Osteocyte (in vitro differentiated cells): Measurements from ENCODE around the gene ASAP2. TPM values are rescaled to one million over a fixed set of nuclear protein-coding genes. Genes with fewer than 3 reads are reported as not detected.

ENCODE experiments used
- DNase-seq: peaks from one replicate; pipeline ENCODE4 v3.0.0; 2021; ENCODE audit warnings: mixed read lengths; ENCODE audit not compliant: unreplicated experiment; ENCODE audit errors: extremely low spot score
- H3K27ac Mint-ChIP-seq: one replicate; pipeline ENCODE4 v1.8.0; 2021; ENCODE audit warnings: mild to moderate bottlenecking, mixed read lengths; ENCODE audit not compliant: unreplicated experiment
- H3K27me3 Mint-ChIP-seq: one replicate; pipeline ENCODE4 v1.8.0; 2021; ENCODE audit warnings: mixed read lengths; ENCODE audit not compliant: unreplicated experiment
- H3K36me3 Mint-ChIP-seq: one replicate; pipeline ENCODE4 v1.8.0; 2021; ENCODE audit warnings: mixed read lengths; ENCODE audit not compliant: unreplicated experiment
- H3K4me1 Mint-ChIP-seq: one replicate; pipeline ENCODE4 v1.8.0; 2021; ENCODE audit warnings: mixed read lengths; ENCODE audit not compliant: unreplicated experiment
- H3K4me3 Mint-ChIP-seq: one replicate; pipeline ENCODE4 v1.8.0; 2021; ENCODE audit warnings: mild to moderate bottlenecking, moderate library complexity, mixed read lengths; ENCODE audit not compliant: unreplicated experiment
- H3K9me3 Mint-ChIP-seq: one replicate; pipeline ENCODE4 v1.8.0; 2021; ENCODE audit warnings: mixed read lengths; ENCODE audit not compliant: unreplicated experiment
- CTCF ChIP-seq: fragments of 200-600 bp; sonication (generic); IDR thresholded peaks from 2 replicates; pipeline ENCODE4 v1.5.0; 2021; ENCODE audit warnings: antibody characterized with exemption, mild to moderate bottlenecking, moderate library complexity
- total RNA-seq: library from RNA; stranded (reverse); gene quantifications from 2 replicates; pipeline ENCODE4 v1.2.1, GENCODE V29; 2021

Gene ASAP2
- total RNA-seq, 1 donor from 2014 or later, result 91.0 TPM

GRCh38 chr2:9231291-9232165 lies 24.9 kb downstream of the ASAP2 start:
- TF ChIP-seq CTCF, result no peak
- Mint-ChIP-seq H3K4me1 (peaks cover 98% of the 10 kb centered on the region), H3K4me3 (no peak overlapping the region)

GRCh38 chr2:9232166-9232479 lies 25.5 kb downstream of the ASAP2 start:
- Mint-ChIP-seq H3K36me3 (peaks cover 3% of the 10 kb centered on the region), H3K4me3 (no peak overlapping the region), H3K27ac (peak overlapping the region; percentile 71), H3K27me3 (no peaks in the 10 kb centered on the region), H3K4me1 (peaks cover 99% of the 10 kb centered on the region), H3K9me3 (no peaks in the 10 kb centered on the region)
- no peak for DNase-seq
- no peak for TF ChIP-seq CTCF

More at GRCh38 chr2:9231291-9232165, 24.9 kb downstream of the ASAP2 start:
- Mint-ChIP-seq H3K27ac (peak overlapping the region; percentile 71), H3K9me3 (no peaks in the 10 kb centered on the region), H3K27me3 (no peaks in the 10 kb centered on the region), H3K36me3 (peaks cover 3% of the 10 kb centered on the region)
- DNase-seq, result no peak

- H3K36me3 Mint-ChIP-seq, result peaks cover 6% of the 10 kb centered on the region
- H3K4me1 Mint-ChIP-seq, result peaks cover 99% of the 10 kb centered on the region
- H3K4me3 Mint-ChIP-seq, result no peak overlapping the region
- no peak for TF ChIP-seq CTCF
- peak overlapping the region; percentile 71 for H3K27ac Mint-ChIP-seq
- no peaks in the 10 kb centered on the region for H3K9me3 Mint-ChIP-seq
- no peak for DNase-seq
- H3K27me3 Mint-ChIP-seq, result no peaks in the 10 kb centered on the region
Measured at GRCh38 chr2:9232886-9233285, 26.3 kb downstream of the ASAP2 start.

GRCh38 chr2:9234680-9235146 lies 28.1 kb downstream of the ASAP2 start:
- Mint-ChIP-seq H3K36me3 (peaks cover 3% of the 10 kb centered on the region), H3K27ac (peak overlapping the region; percentile 97), H3K27me3 (no peaks in the 10 kb centered on the region), H3K4me1 (peaks cover 96% of the 10 kb centered on the region), H3K9me3 (no peaks in the 10 kb centered on the region), H3K4me3 (peak overlapping the region; percentile 65)
- DNase-seq, result no peak
- TF ChIP-seq CTCF, result no peak
